ENCODE results near the gene PLP2. TPM values are rescaled to one million over a fixed set of nuclear protein-coding genes. Genes with fewer than 3 reads are reported as not detected.

Gene PLP2
- total RNA-seq, 2 donors from 2014 or later = 50.6 to 54.0 TPM

- H3K27ac Mint-ChIP-seq = peak within 1 kb of the TSS in 1 of 2 donors; percentile 56
- DNase-seq (ENCODE audit: low spot score) (peak; percentile 88), ATAC-seq (peak; percentile 51 to 52)
- no peaks in the 10 kb centered on the region for H3K27me3 Mint-ChIP-seq
- H3K4me1 Mint-ChIP-seq (ENCODE audit: low read depth in 2 of 2) = peaks cover 20 to 21% of the 10 kb centered on the region in 2 donors
- H3K36me3 Mint-ChIP-seq = peaks cover 5% of the 10 kb centered on the region
- no peaks in the 10 kb centered on the region for H3K9me3 Mint-ChIP-seq
- H3K4me3 Mint-ChIP-seq = peak within 1 kb of the TSS; percentile 80
Measured at GRCh38 chrX:49186125-49187027, 14.7 kb downstream of the PLP2 start, which contains the start of gene PRICKLE3. TSS of gene PRICKLE3 (minus strand) at chrX:49186373. CDS start at chrX:49186297, 76 bp downstream.

DNA sequence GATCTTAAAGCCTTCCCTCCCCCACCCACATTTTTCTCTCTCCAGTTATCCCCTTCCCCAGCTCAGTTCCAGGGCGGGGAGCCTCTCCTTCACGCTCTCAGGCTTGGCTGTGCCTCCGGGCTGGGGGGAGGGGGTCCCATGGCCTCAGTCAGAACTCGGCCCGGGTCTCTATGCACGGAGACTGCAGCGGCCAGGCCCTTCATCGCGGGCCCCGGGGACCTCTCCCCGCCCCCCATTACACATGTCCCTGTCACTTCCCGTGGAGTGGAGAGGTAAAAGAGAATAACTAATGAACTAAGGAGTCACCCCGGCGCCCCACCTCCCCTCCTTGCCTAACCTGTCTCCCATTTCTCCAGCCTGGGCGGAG, 15.3 kb downstream of the PLP2 start:
- no peak overlapping the region for H3K4me3 Mint-ChIP-seq
- no peaks in the 10 kb centered on the region for H3K9me3 Mint-ChIP-seq
- H3K4me1 Mint-ChIP-seq (ENCODE audit: low read depth in 2 of 2) = peaks cover 20 to 21% of the 10 kb centered on the region in 2 donors
- no peaks in the 10 kb centered on the region for H3K27me3 Mint-ChIP-seq
- H3K36me3 Mint-ChIP-seq = peaks cover 5% of the 10 kb centered on the region
- no peak overlapping the region for H3K27ac Mint-ChIP-seq
- DNase-seq (ENCODE audit: low spot score) = no peak
- ATAC-seq = no peak

GRCh38 chrX:49187526-49187925, 15.8 kb downstream of the PLP2 start:
- ATAC-seq (no peak), DNase-seq (ENCODE audit: low spot score) (no peak)
- Mint-ChIP-seq H3K27me3 (no peaks in the 10 kb centered on the region), H3K27ac (no peak overlapping the region), H3K4me3 (no peak overlapping the region), H3K9me3 (no peaks in the 10 kb centered on the region), H3K4me1 (ENCODE audit: low read depth in 2 of 2) (peaks cover 18 to 20% of the 10 kb centered on the region in 2 donors), H3K36me3 (peaks cover under 1% of the 10 kb centered on the region)

DNA sequence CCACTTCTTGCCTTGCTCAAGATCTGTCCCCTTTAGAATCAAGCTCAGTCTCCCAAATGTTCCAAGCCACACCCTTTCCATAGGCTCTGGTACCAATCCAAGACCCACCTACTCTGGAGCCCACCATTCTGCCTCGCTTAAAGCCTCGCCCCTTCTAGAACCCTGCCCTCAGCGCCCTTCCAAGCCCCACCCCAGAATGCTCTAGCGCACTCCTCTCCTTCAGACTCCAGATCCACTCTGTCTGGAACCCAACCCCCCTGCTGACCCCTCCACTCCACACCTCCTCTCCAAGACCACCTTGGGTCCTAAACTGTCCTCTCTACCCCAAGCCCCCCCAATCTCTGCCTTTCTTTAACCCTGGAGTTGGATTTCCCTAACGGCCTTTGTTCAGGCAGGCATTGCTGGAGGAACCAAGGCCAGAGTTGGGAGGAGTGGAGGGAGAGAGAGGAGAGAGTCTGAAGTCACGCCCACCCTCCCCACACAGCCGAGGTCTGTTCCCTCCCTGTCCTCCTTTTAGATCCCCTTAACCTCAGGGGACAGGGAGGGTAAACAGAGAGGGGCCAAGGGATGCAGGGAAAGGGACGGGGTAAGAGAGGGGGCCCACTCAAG, 16.9 kb downstream of the PLP2 start:
- no peak for DNase-seq (ENCODE audit: low spot score)
- Mint-ChIP-seq H3K36me3 (no peaks in the 10 kb centered on the region), H3K4me1 (ENCODE audit: low read depth in 2 of 2) (peaks cover 19 to 25% of the 10 kb centered on the region in 2 donors), H3K27ac (no peak overlapping the region), H3K27me3 (no peaks in the 10 kb centered on the region), H3K4me3 (no peak overlapping the region), H3K9me3 (no peaks in the 10 kb centered on the region)
- no peak for ATAC-seq

DNA sequence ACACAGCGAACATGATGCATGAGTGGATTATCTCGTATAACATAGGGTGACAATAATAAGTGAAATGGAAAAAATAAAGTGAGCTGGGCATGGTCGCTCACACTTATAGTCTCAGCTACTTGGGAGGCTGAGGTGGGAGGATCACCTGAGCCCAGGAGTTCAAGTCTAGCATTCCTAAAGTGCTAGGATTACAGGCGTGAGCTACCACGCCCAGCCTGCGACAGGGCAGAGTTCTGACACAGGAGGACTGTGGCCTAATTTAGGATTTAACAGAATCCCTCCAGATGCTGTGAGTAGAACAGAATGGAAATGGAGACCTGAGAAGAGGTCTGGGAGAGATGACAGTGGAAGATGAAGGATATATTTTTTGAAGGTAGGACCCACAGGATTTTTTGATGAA, 17.9 kb downstream of the PLP2 start:
- Mint-ChIP-seq H3K4me1 (ENCODE audit: low read depth in 2 of 2) (peaks cover 22 to 29% of the 10 kb centered on the region in 2 donors), H3K4me3 (peak overlapping the region; percentile 97), H3K36me3 (no peaks in the 10 kb centered on the region), H3K27me3 (no peaks in the 10 kb centered on the region), H3K27ac (peak overlapping the region in 1 of 2 donors; percentile 90), H3K9me3 (no peaks in the 10 kb centered on the region)
- no peak for DNase-seq (ENCODE audit: low spot score)
- ATAC-seq = no peak

DNA sequence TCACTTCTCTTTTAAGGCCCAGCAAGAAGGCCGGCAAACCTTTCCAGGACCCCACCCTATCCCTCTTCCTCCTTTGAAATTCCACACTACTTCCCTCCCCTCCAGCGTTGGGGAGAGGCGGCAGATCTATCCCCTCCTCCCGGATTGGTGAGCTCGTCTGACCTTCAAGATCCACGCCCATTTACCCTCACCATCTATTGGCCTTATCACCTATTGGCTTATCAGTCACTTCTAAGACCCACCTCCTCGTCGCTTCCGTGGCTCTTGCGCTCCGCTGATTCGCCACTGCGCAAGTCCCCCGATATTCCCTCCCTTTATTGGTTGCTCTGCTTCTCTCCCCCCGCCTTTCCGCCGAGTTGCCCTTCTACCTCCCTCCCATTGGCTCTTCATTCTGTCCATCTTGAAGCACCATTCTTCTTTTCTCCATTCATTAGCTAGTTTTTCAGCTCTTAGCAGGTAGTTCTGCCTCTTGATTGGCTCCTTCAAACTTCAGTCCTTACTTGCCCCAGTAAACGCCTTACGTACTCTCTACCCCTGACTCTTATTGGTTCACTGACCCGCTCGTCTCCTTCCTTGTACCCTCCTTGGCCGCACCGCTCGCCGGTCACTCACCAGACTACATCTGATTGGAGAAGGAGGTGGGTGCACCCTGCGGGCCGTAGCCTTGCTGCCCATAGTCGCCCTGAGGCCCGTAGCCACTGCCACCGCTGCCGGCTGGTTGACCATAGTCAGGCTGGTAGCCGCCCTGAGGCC, 19.3 kb downstream of the PLP2 start:
- H3K4me3 Mint-ChIP-seq = peak overlapping the region; percentile 97
- ATAC-seq = peak; percentile 94 to 95
- H3K27me3 Mint-ChIP-seq = no peaks in the 10 kb centered on the region

GRCh38 chrX:49191574-49192011, 19.9 kb downstream of the PLP2 start:
- DNase-seq (ENCODE audit: low spot score) (no peak), ATAC-seq (peak in 1 of 2 donors; percentile 18)
- H3K9me3 Mint-ChIP-seq = no peaks in the 10 kb centered on the region

More for the DNA sequence above, 19.3 kb downstream of the PLP2 start:
- DNase-seq (ENCODE audit: low spot score) = peak; percentile 93
- peak overlapping the region; percentile 86 to 90 for H3K27ac Mint-ChIP-seq
- H3K4me1 Mint-ChIP-seq (ENCODE audit: low read depth in 2 of 2) = peaks cover 16 to 24% of the 10 kb centered on the region in 2 donors
- no peaks in the 10 kb centered on the region for H3K9me3 Mint-ChIP-seq
- no peaks in the 10 kb centered on the region for H3K36me3 Mint-ChIP-seq

DNA sequence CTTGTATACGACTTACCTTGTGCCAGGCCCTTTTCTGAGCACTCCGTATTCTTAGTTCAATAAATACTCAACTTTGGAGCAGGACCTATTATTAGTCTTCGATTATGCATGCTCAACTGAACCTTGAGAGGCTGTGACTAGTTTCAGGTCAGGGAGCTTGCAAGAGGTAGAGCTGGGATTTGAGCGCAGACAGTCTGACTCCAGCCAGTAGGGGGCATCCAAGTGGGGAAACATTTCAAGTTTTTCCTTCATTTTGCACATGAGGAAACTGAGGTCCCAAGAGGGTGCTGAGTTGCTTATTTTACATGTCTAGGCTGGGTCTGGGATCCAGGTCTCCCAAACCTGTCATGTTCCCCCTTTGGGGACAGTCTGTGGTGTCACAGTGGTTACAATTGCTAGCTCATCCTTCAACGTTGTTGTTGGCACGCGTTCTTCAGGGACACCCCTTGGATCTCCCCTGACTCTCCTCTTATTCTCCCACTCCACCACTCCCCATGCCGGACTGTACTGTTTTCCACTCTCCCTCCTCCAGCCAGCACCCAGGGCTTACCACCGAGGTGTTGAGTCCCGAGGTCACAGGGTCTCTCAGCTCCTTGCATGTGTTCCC, 21.1 kb downstream of the PLP2 start:
- Mint-ChIP-seq H3K9me3 (no peaks in the 10 kb centered on the region), H3K36me3 (no peaks in the 10 kb centered on the region)

More at GRCh38 chrX:49191574-49192011, 19.9 kb downstream of the PLP2 start:
- peak overlapping the region; percentile 86 to 90 for H3K27ac Mint-ChIP-seq
- peak overlapping the region; percentile 97 for H3K4me3 Mint-ChIP-seq
- no peaks in the 10 kb centered on the region for H3K36me3 Mint-ChIP-seq
- H3K27me3 Mint-ChIP-seq = no peaks in the 10 kb centered on the region
- peaks cover 14 to 24% of the 10 kb centered on the region in 2 donors for H3K4me1 Mint-ChIP-seq (ENCODE audit: low read depth in 2 of 2)

DNA sequence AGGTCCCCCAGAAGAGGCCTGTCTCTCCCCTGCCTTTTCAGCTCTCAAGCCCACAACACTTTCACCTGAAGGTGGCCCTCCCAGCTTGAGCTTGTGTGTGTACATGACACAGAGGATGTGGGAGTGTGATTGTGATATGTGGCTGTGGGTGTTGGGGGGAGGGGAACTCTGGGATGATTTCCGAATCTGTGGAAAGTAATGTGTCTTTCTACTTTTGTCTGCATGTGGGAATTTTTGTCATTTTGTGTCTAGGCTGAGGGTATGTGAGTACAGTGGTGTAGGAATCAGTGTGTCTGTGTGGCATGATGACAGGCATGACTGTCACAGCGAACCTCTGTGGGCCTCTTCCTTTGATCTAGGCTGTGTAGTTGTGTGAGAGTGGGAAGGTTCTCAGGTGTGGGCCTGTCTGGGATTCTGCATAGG, 21.9 kb downstream of the PLP2 start:
- peaks cover 18 to 33% of the 10 kb centered on the region in 2 donors for H3K4me1 Mint-ChIP-seq (ENCODE audit: low read depth in 2 of 2)
- H3K9me3 Mint-ChIP-seq = no peaks in the 10 kb centered on the region
- peaks cover 7 to 9% of the 10 kb centered on the region in 2 donors for H3K27me3 Mint-ChIP-seq
- DNase-seq (ENCODE audit: low spot score) (no peak), ATAC-seq (no peak)
- H3K36me3 Mint-ChIP-seq = no peaks in the 10 kb centered on the region
- peak overlapping the region in 1 of 2 donors; percentile 36 for H3K27ac Mint-ChIP-seq
- H3K4me3 Mint-ChIP-seq = peak overlapping the region; percentile 44

More for the DNA sequence above, 21.1 kb downstream of the PLP2 start:
- H3K4me3 Mint-ChIP-seq = peak overlapping the region; percentile 44
- DNase-seq (ENCODE audit: low spot score) (no peak), ATAC-seq (no peak)
- peaks cover 14 to 26% of the 10 kb centered on the region in 2 donors for H3K4me1 Mint-ChIP-seq (ENCODE audit: low read depth in 2 of 2)
- peak overlapping the region in 1 of 2 donors; percentile 36 for H3K27ac Mint-ChIP-seq
- H3K27me3 Mint-ChIP-seq = peaks cover under 1 to 2% of the 10 kb centered on the region in 2 donors

- DNase-seq (ENCODE audit: low spot score) (no peak), ATAC-seq (no peak)
- Mint-ChIP-seq H3K9me3 (no peaks in the 10 kb centered on the region), H3K36me3 (no peaks in the 10 kb centered on the region), H3K4me1 (ENCODE audit: low read depth in 2 of 2) (peaks cover 20 to 23% of the 10 kb centered on the region in 2 donors), H3K27me3 (peaks cover 7 to 9% of the 10 kb centered on the region in 2 donors), H3K27ac (no peak overlapping the region), H3K4me3 (peak overlapping the region; percentile 31)
Measured at GRCh38 chrX:49197543-49198087, 25.9 kb downstream of the PLP2 start.

- H3K27me3 Mint-ChIP-seq = peaks cover 9 to 10% of the 10 kb centered on the region in 2 donors
- H3K27ac Mint-ChIP-seq = no peak overlapping the region
- no peaks in the 10 kb centered on the region for H3K36me3 Mint-ChIP-seq
- peaks cover 17% of the 10 kb centered on the region in 2 donors for H3K4me1 Mint-ChIP-seq (ENCODE audit: low read depth in 2 of 2)
- no peak for DNase-seq (ENCODE audit: low spot score)
- no peak for ATAC-seq
- H3K9me3 Mint-ChIP-seq = no peaks in the 10 kb centered on the region
- peak overlapping the region; percentile 65 for H3K4me3 Mint-ChIP-seq
Measured at GRCh38 chrX:49198540-49199314, 27.0 kb downstream of the PLP2 start.

GRCh38 chrX:49199315-49199595, 27.6 kb downstream of the PLP2 start:
- peaks cover 14 to 15% of the 10 kb centered on the region in 2 donors for H3K4me1 Mint-ChIP-seq (ENCODE audit: low read depth in 2 of 2)
- no peak for ATAC-seq
- no peaks in the 10 kb centered on the region for H3K9me3 Mint-ChIP-seq
- H3K27me3 Mint-ChIP-seq = peaks cover 9 to 10% of the 10 kb centered on the region in 2 donors
- DNase-seq (ENCODE audit: low spot score) = no peak
- no peak overlapping the region for H3K27ac Mint-ChIP-seq
- no peaks in the 10 kb centered on the region for H3K36me3 Mint-ChIP-seq
- peak overlapping the region; percentile 65 for H3K4me3 Mint-ChIP-seq

Measured in natural killer cell treated with Interleukin-12 subunit alpha and Interleukin-12 subunit beta and Interleukin-15 and Interleukin-18, amount 100 ng/mL, for 72 hours (primary cell).